Epithelial cell of esophagus (primary cell): ENCODE measurements around the gene CES4A.
A peak's percentile ranks its signal among the peaks of the same experiment; 100 is the strongest.
"Not testable (repeated sequence)": the region's sequence is repeated elsewhere in the genome, so short reads cannot be mapped to it uniquely, and the experiment has no call there.

ENCODE experiments used
- DNase-seq: peaks from one replicate; pipeline ENCODE4 v3.0.0; 2010; ENCODE audit warnings: low read depth
- H3K4me3 ChIP-seq: 2 replicates; pipeline ENCODE4 v1.5.1; 2011; ENCODE audit warnings: mild to moderate bottlenecking, low read length, control low read depth
- CTCF ChIP-seq: IDR thresholded peaks from 2 replicates; pipeline ENCODE4 v1.5.1; 2011; ENCODE audit warnings: low read depth, mild to moderate bottlenecking, low read length, control low read depth, inconsistent platforms; ENCODE audit not compliant: insufficient read depth; ENCODE audit errors: missing control alignments

Gene CES4A

GRCh38 chr16:66991545-66992077 lies 3.2 kb downstream of the CES4A start:
- H3K4me3 ChIP-seq: no peak overlapping the region
- DNase-seq: no peak
- TF ChIP-seq CTCF: no peak

GRCh38 chr16:66993558-66993957 lies 5.2 kb downstream of the CES4A start:
- H3K4me3 ChIP-seq, DNase-seq: not testable (repeated sequence)

GRCh38 chr16:66996324-66996982 lies 8.1 kb downstream of the CES4A start:
- no peak overlapping the region for H3K4me3 ChIP-seq
- DNase-seq: peak; percentile 41
- no peak for TF ChIP-seq CTCF

GRCh38 chr16:66996983-66997358 lies 8.6 kb downstream of the CES4A start:
- no peak for TF ChIP-seq CTCF
- H3K4me3 ChIP-seq: no peak overlapping the region
- no peak for DNase-seq

GRCh38 chr16:67000384-67001351 lies 12.3 kb downstream of the CES4A start:
- no peak for TF ChIP-seq CTCF
- DNase-seq: peak; percentile 40
- H3K4me3 ChIP-seq: peak overlapping the region; percentile 51

- no peak overlapping the region for H3K4me3 ChIP-seq
- no peak for TF ChIP-seq CTCF
- no peak for DNase-seq
Observed at GRCh38 chr16:67001726-67002125, 13.3 kb downstream of the CES4A start.

- no peak overlapping the region for H3K4me3 ChIP-seq
- no peak for TF ChIP-seq CTCF
- DNase-seq: no peak
Observed at GRCh38 chr16:67006930-67007658, 18.7 kb downstream of the CES4A start.
